ENCODE data around the gene EBP. TPM values are rescaled to one million over a fixed set of nuclear protein-coding genes. Genes with fewer than 3 reads are reported as not detected.
"Not testable (repeated sequence)": the region's sequence is repeated elsewhere in the genome, so short reads cannot be mapped to it uniquely, and the experiment has no call there.

EBP gene
- total and polyA plus RNA-seq, 10 donors = 25.1 to 62.3 (median 33.9) TPM

DNA sequence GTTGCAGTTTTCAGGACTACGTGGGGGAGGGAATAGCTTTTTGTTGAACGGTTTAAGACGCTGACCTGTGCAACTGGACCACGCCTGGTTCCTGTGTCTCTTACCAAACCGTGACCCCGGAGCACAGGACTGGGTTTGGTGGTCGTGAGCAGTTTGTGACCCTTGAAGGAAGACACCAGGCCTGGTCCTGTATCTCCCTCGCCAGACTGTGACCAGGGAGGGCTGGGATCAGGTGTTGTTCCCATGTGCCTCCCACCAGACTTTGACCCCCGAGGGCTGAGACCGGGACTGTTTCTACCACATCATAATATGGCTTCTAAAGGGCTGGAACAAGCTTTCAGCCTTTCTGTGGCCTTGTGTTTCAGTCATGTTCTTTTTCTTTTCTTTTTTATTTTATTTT lies 683 bp downstream of the EBP start:
- Histone ChIP-seq H3K36me3 (peaks cover 0 to 27% (median 3%) of the 10 kb centered on the region in 6 donors), H3K27ac (peak overlapping the region in 6 of 8 donors; percentile 75 to 91 (median 88)), H3K9me3 (no peaks in the 10 kb centered on the region), H3K4me3 (peak overlapping the region; percentile 26 to 79 (median 52)), H3K27me3 (replicated peaks in 1 of 7) (no peaks in the 10 kb centered on the region), H3K4me1 (peaks cover 0 to 28% (median 14%) of the 10 kb centered on the region in 6 donors)
- WGBS, 5 donors = 6 to 43% (median 19%) methylated on average over 10 of the region's 10 CpGs; no CpG with 5 or more reads in 1 of the 5 donors
- intact Hi-C loops (cut with DNase I; ENCODE audit: low total_unique reads) = no loop called here
- no peak for DNase-seq
- TF ChIP-seq, protein P1, sequence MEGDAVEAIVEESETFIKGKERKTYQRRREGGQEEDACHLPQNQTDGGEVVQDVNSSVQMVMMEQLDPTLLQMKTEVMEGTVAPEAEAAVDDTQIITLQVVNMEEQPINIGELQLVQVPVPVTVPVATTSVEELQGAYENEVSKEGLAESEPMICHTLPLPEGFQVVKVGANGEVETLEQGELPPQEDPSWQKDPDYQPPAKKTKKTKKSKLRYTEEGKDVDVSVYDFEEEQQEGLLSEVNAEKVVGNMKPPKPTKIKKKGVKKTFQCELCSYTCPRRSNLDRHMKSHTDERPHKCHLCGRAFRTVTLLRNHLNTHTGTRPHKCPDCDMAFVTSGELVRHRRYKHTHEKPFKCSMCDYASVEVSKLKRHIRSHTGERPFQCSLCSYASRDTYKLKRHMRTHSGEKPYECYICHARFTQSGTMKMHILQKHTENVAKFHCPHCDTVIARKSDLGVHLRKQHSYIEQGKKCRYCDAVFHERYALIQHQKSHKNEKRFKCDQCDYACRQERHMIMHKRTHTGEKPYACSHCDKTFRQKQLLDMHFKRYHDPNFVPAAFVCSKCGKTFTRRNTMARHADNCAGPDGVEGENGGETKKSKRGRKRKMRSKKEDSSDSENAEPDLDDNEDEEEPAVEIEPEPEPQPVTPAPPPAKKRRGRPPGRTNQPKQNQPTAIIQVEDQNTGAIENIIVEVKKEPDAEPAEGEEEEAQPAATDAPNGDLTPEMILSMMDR (IDR thresholded peaks at IDR 0.05 in 8 of 11, conservative IDR thresholded peaks at IDR 0.05 in 3 of 11) = no peak
- TF ChIP-seq POLR2A (IDR thresholded peaks at IDR 0.05) = no peak
- TF ChIP-seq POLR2AphosphoS5 (IDR thresholded peaks at IDR 0.05) = no peak

DNA sequence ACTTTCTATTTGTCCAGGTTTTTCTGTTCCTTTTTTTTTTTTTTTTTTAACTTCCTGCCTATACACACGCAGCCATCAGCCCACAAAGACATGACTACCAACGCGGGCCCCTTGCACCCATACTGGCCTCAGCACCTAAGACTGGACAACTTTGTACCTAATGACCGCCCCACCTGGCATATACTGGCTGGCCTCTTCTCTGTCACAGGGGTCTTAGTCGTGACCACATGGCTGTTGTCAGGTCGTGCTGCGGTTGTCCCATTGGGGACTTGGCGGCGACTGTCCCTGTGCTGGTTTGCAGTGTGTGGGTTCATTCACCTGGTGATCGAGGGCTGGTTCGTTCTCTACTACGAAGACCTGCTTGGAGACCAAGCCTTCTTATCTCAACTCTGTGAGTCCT lies 2.1 kb downstream of the EBP start:
- WGBS, 5 donors = 74 to 88% (median 86%) methylated on average over 8 to 12 of the region's 12 CpGs
- TF ChIP-seq POLR2AphosphoS5 (IDR thresholded peaks at IDR 0.05) = no peak
- no peaks in the 10 kb centered on the region for H3K9me3 ChIP-seq
- intact Hi-C loops (cut with DNase I; ENCODE audit: low total_unique reads) = no loop called here
- H3K36me3 ChIP-seq = peaks cover 0 to 41% (median 8%) of the 10 kb centered on the region in 6 donors
- peaks cover 0 to 28% (median 14%) of the 10 kb centered on the region in 6 donors for H3K4me1 ChIP-seq
- H3K27me3 ChIP-seq (replicated peaks in 1 of 7) = no peaks in the 10 kb centered on the region
- no peak overlapping the region for H3K4me3 ChIP-seq
- DNase-seq = no peak
- no peak overlapping the region for H3K27ac ChIP-seq

DNA sequence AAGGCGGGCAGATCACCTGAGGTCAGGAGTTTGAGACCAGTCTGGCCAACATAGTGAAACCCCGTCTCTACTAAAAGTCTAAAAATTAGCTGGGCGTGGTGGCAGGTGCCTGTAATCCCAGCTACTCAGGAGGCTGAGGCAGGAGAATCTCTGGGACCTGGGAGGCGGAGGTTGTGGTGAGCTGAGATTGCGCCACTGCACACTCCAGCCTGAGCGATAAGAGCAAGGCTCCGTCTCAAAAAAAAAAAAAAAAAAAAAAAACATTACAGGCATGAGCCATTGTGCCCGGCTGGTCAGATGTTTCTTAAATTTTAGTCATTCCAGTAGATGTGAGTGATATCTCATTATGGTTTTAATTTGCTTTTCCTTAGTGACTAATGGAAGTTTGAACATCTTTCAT lies 4.2 kb downstream of the EBP start:
- DNase-seq; H3K4me3 ChIP-seq; H3K27me3 ChIP-seq (replicated peaks in 1 of 7); H3K27ac ChIP-seq; H3K9me3 ChIP-seq; intact Hi-C loops (cut with DNase I; ENCODE audit: low total_unique reads): not testable (repeated sequence)
- peaks cover 0 to 24% (median 13%) of the 10 kb centered on the region in 6 donors for H3K4me1 ChIP-seq
- 79 to 92% (median 87%) methylated on average over 7 to 8 of the region's 8 CpGs for WGBS, 5 donors
- peaks cover 0 to 50% (median 8%) of the 10 kb centered on the region in 6 donors for H3K36me3 ChIP-seq

DNA sequence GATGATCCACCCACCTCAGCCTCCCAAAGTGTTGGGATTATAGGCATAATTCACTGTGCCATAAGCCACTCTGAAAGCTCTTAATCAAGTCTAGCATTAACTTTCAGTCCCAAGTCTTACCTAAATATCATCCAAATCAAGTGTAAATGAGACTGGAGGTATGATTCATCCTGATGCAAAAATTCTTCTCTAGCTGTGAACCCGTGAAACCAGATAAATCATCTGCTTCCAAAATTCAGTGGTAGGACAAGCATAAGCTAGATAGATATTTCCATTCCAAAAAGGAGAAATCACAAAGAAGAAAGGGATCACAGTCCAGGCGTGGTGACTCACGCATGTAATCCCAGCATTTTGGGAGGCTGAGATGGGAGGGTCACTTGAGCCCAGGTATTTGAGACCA lies 9.1 kb downstream of the EBP start:
- Histone ChIP-seq H3K27me3 (replicated peaks in 1 of 7) (no peaks in the 10 kb centered on the region), H3K36me3 (peaks cover 0 to 37% (median 8%) of the 10 kb centered on the region in 6 donors), H3K27ac (no peak overlapping the region), H3K4me3 (no peak overlapping the region), H3K4me1 (no peaks in the 10 kb centered on the region), H3K9me3 (no peaks in the 10 kb centered on the region)
- intact Hi-C loops (cut with DNase I; ENCODE audit: low total_unique reads) = no loop called here
- TF ChIP-seq POLR2AphosphoS5 (IDR thresholded peaks at IDR 0.05) (no peak), POLR2A (IDR thresholded peaks at IDR 0.05) (no peak)
- TF ChIP-seq, protein P1 (IDR thresholded peaks at IDR 0.05 in 8 of 11, conservative IDR thresholded peaks at IDR 0.05 in 3 of 11) = no peak
- 82 to 100% (median 99%) methylated on average over 3 of the region's 3 CpGs for WGBS, 5 donors
- no peak for DNase-seq

DNA sequence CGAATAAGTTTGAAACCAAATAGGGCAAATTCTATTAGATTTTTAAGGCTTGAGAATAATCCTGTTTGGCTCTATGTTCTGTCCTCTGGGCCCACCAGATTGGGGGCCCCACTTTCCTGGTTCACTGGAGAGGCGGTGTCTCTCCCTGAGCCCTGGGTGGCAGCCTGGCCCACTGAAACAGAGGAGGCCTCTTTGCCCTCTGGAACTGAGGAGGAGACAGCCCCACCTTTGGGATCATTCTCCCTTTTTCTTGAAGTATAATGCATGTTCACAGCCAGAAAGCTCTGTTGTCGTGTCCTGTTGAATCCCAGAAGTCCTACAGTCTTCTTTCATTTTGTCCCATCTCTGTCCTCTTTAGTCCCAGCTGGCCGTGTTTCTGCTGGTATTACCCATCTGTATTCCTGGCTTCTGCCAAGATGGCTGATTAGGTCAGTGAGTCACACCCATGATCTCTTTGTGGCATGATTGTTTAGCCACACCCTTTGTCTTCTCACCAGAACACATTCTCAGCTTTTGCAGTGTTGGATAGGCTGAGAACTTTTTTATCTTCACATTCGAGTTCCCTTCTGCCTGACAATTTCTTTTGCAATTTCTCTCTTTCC lies 9.9 kb downstream of the EBP start:
- DNase-seq = no peak
- WGBS, 5 donors = 66 to 86% (median 86%) methylated on average over 4 to 5 of the region's 5 CpGs
- intact Hi-C loops (cut with DNase I; ENCODE audit: low total_unique reads) = no loop called here
- Histone ChIP-seq H3K27me3 (replicated peaks in 1 of 7) (no peaks in the 10 kb centered on the region), H3K4me1 (no peaks in the 10 kb centered on the region), H3K9me3 (no peaks in the 10 kb centered on the region), H3K36me3 (peaks cover 0 to 31% (median 8%) of the 10 kb centered on the region in 6 donors), H3K4me3 (no peak overlapping the region), H3K27ac (peak overlapping the region in 1 of 8 donors; percentile 37)
- no peak for TF ChIP-seq POLR2AphosphoS5 (IDR thresholded peaks at IDR 0.05)
- TF ChIP-seq POLR2A (IDR thresholded peaks at IDR 0.05) = no peak
- TF ChIP-seq, protein P1 (IDR thresholded peaks at IDR 0.05 in 8 of 11, conservative IDR thresholded peaks at IDR 0.05 in 3 of 11) = no peak

All from spleen (tissue), 11 donors.